Smooth muscle cell (in vitro differentiated cells): ENCODE data around the gene BARX2. TPM values are rescaled to one million over a fixed set of nuclear protein-coding genes. Genes with fewer than 3 reads are reported as not detected.

Source experiments
- DNase-seq: peaks from one replicate; lab custom pipeline; 2025; ENCODE audit not compliant: unreplicated experiment; lab: John Stamatoyannopoulos, UW
- H2AFZ ChIP-seq: fragments of 200-600 bp; sonication (generic); 2 replicates; pipeline ENCODE4 v1.6.0; 2016; ENCODE audit warnings: antibody characterized with exemption, low read depth, mild to moderate bottlenecking
- H3F3A ChIP-seq: fragments of 200-600 bp; sonication (generic); 2 replicates; pipeline ENCODE4 v1.6.0; 2017; ENCODE audit warnings: antibody characterized with exemption, low read depth
- H3K27ac ChIP-seq: fragments of 200-600 bp; sonication (generic); 2 replicates; pipeline ENCODE4 v1.5.1; 2016; ENCODE audit warnings: low read depth, mild to moderate bottlenecking
- H3K27me3 ChIP-seq: fragments of 200-600 bp; sonication (generic); 2 replicates; pipeline ENCODE4 v1.6.1; 2016; ENCODE audit warnings: low read depth, mild to moderate bottlenecking
- H3K36me3 ChIP-seq: fragments of 200-600 bp; sonication (generic); 2 replicates; pipeline ENCODE4 v1.5.1; 2016; ENCODE audit warnings: low read depth
- H3K4me1 ChIP-seq: fragments of 200-600 bp; sonication (generic); 2 replicates; pipeline ENCODE4 v1.5.1; 2016; ENCODE audit warnings: low read depth
- H3K4me2 ChIP-seq: fragments of 200-600 bp; sonication (generic); 2 replicates; pipeline ENCODE4 v1.6.0; 2016; ENCODE audit warnings: mild to moderate bottlenecking
- H3K4me3 ChIP-seq: fragments of 200-600 bp; sonication (generic); 2 replicates; pipeline ENCODE4 v1.5.1; 2016; ENCODE audit warnings: mild to moderate bottlenecking
- H3K79me2 ChIP-seq: fragments of 200-600 bp; sonication (generic); 2 replicates; pipeline ENCODE4 v1.6.0; 2016; ENCODE audit warnings: low read depth, mild to moderate bottlenecking
- H3K9ac ChIP-seq: fragments of 200-600 bp; sonication (generic); 2 replicates; pipeline ENCODE4 v1.6.0; 2016; ENCODE audit warnings: low read depth
- H3K9me3 ChIP-seq: fragments of 200-600 bp; sonication (generic); replicated peaks from 2 replicates; pipeline ENCODE4 v1.5.1; 2016; ENCODE audit warnings: low read depth
- H4K20me1 ChIP-seq: fragments of 200-600 bp; sonication (generic); 2 replicates; pipeline ENCODE4 v1.6.0; 2016; ENCODE audit warnings: low read depth
- CTCF ChIP-seq: fragments of 200-600 bp; sonication (generic); IDR thresholded peaks from 2 replicates; pipeline ENCODE4 v1.5.1; 2017; ENCODE audit warnings: borderline replicate concordance, mild to moderate bottlenecking, antibody characterized with exemption; ENCODE audit not compliant: insufficient read depth, poor library complexity, severe bottlenecking
- WGBS: methylation state at CpG from one replicate; pipeline ENCODE4 v1.1.7; 2016; ENCODE audit warnings: low lambda C conversion rate; 5-methylcytosine and 5-hydroxymethylcytosine counted together
- polyA plus RNA-seq: library from polyadenylated mRNA; unstranded; fragments of >200 nt; fragmentation: Nextera tagmentation; extraction: Ambion mirVana; gene quantifications from 2 replicates; pipeline ENCODE4 v1.2.1, GENCODE V29; 2016
- total RNA-seq: library from RNA; depleted of rRNA; stranded (reverse); fragments of >200 nt; gene quantifications from 2 replicates; pipeline ENCODE4 v1.2.3, GENCODE V29; 2014

BARX2 gene
- total and polyA plus RNA-seq, 2 experiments from 2014 or later: 1.2 to 4.8 TPM

- WGBS: 98% methylated on average over 2 of the region's 2 CpGs
- H3K9me3 ChIP-seq: no peaks in the 10 kb centered on the region
- no peak for TF ChIP-seq CTCF
Measured at GRCh38 chr11:129346916-129347315, 28.7 kb upstream of the BARX2 start.

GRCh38 chr11:129348813-129349212 is 26.8 kb upstream of the BARX2 start:
- H3K9ac ChIP-seq: no peak overlapping the region
- TF ChIP-seq CTCF: no peak
- no peaks in the 10 kb centered on the region for H3K79me2 ChIP-seq
- no peaks in the 10 kb centered on the region for H3K4me1 ChIP-seq
- H3K4me2 ChIP-seq: no peak overlapping the region
- no peaks in the 10 kb centered on the region for H3K9me3 ChIP-seq
- H3K27ac ChIP-seq: no peak overlapping the region
- DNase-seq: no peak
- H4K20me1 ChIP-seq: no peaks in the 10 kb centered on the region
- H3K4me3 ChIP-seq: no peak overlapping the region
- H3K27me3 ChIP-seq: peaks cover 19% of the 10 kb centered on the region
- H3K36me3 ChIP-seq: no peaks in the 10 kb centered on the region
- H3F3A ChIP-seq: no peaks in the 10 kb centered on the region
- no peak overlapping the region for H2AFZ ChIP-seq

More at GRCh38 chr11:129346916-129347315, 28.7 kb upstream of the BARX2 start:
- Histone ChIP-seq H4K20me1 (no peaks in the 10 kb centered on the region), H3K9ac (no peak overlapping the region), H3K4me2 (no peak overlapping the region), H3K27ac (no peak overlapping the region), H2AFZ (no peak overlapping the region), H3K4me1 (no peaks in the 10 kb centered on the region), H3K27me3 (peaks cover 2% of the 10 kb centered on the region), H3K4me3 (no peak overlapping the region), H3F3A (no peaks in the 10 kb centered on the region), H3K36me3 (no peaks in the 10 kb centered on the region), H3K79me2 (no peaks in the 10 kb centered on the region)
- DNase-seq: no peak

- Histone ChIP-seq H4K20me1 (no peaks in the 10 kb centered on the region), H3F3A (no peaks in the 10 kb centered on the region), H3K4me2 (no peak overlapping the region), H3K27me3 (peaks cover 33% of the 10 kb centered on the region), H3K4me1 (no peaks in the 10 kb centered on the region), H3K4me3 (no peak overlapping the region), H2AFZ (no peak overlapping the region), H3K9ac (no peak overlapping the region), H3K79me2 (no peaks in the 10 kb centered on the region), H3K9me3 (no peaks in the 10 kb centered on the region), H3K27ac (no peak overlapping the region), H3K36me3 (no peaks in the 10 kb centered on the region)
- no peak for DNase-seq
- TF ChIP-seq CTCF: no peak
- WGBS: 91% methylated on average over 3 of the region's 3 CpGs
Measured at GRCh38 chr11:129352676-129353075, 23.0 kb upstream of the BARX2 start.

GRCh38 chr11:129354691-129355090 is 21.0 kb upstream of the BARX2 start:
- H4K20me1 ChIP-seq: no peaks in the 10 kb centered on the region
- no peaks in the 10 kb centered on the region for H3K9me3 ChIP-seq
- no peaks in the 10 kb centered on the region for H3K36me3 ChIP-seq
- whole genome bisulfite sequencing: 83% methylated on average over 4 of the region's 4 CpGs
- no peaks in the 10 kb centered on the region for H3K79me2 ChIP-seq
- no peaks in the 10 kb centered on the region for H3K4me1 ChIP-seq
- H3F3A ChIP-seq: no peaks in the 10 kb centered on the region
- DNase-seq: no peak
- H2AFZ ChIP-seq: no peak overlapping the region
- no peak overlapping the region for H3K4me3 ChIP-seq
- H3K9ac ChIP-seq: no peak overlapping the region
- H3K27ac ChIP-seq: no peak overlapping the region
- H3K4me2 ChIP-seq: no peak overlapping the region
- no peak for TF ChIP-seq CTCF
- peaks cover 33% of the 10 kb centered on the region for H3K27me3 ChIP-seq
